NCI-H2029 (cell line): ENCODE data around the gene PSPH.
"Not testable (repeated sequence)": the region's sequence is repeated elsewhere in the genome, so short reads cannot be mapped to it uniquely, and the experiment has no call there.

Experiments used
- DNase-seq: peaks from one replicate; lab custom pipeline; 2025; lab: John Stamatoyannopoulos, UW

PSPH gene

GRCh38 chr7:56051339-56052191 is at the start of gene PSPH, which contains the start of gene CCT6A:
PSPH (minus strand) TSS chr7:56051444; CDS start chr7:56021212, 30,232 bp downstream.
CCT6A (plus strand) TSS chr7:56051765; CDS start chr7:56051849, 84 bp downstream.
- peak; percentile 97 for DNase-seq

DNA sequence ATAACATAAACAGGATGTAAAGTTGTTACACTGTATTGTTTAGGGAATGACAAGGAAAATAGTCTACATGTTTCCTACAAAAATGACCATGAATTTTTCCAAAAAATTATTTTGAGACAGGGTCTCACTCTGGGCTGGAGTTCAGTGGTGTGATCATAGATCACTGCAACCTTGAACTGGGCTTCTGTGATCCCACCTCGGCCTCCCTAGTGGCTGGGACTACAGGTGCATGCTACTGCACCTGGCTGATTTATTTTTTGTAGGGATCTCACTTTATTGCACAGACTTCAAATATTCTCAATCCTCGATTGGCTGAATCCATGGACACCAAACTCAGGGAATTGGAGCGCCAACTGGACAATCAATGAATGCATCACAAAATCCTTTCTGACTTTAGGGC is 48.4 kb upstream of the PSPH start:
- DNase-seq: no peak

- DNase-seq: not testable (repeated sequence)
Observed at GRCh38 chr7:56098187-56099008, 47.2 kb upstream of the PSPH start.

DNA sequence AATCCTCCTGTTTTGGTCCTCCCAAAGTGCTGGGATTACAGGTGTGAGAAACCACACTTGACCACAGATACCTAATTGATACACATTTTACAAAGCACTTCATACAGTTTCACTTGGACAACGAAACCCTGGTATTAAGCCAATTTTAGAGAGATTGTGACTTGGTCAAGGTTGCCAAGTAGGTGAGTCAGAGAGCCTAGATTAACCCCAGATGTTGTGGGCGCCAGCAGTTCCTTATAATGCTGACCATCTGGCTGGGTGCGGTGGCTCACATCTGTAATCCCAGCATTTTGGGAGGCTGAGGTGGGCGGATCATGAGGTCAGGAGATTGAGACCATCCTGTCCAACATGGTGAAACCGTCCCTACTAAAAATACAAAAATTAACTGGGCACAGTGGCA is 46.5 kb upstream of the PSPH start:
- peak; percentile 29 for DNase-seq

- DNase-seq: peak; percentile 55
Observed at GRCh38 chr7:56092789-56093531, 41.7 kb upstream of the PSPH start, which contains the start of gene PHKG1. PHKG1 (minus strand) TSS chr7:56092952; CDS start chr7:56088941, 4,011 bp downstream.

DNA sequence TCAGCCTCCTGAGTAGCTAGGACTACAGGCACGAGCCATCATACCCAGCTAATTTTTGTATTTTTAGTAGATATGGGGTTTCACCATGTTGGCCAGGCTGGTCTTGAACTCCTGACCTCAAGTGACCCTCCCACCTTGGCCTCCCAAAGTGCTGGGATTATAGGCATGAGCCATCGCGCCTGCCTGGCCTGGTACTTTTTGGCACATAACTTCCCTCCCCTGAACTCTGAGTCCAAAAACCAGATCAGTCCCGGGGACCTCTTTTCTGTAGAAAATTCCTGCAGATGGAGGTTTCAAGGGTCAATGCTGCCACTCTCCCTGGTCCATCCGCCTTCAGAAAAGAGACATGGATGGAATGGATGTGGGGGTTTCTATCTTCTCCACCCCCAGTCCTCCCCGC is 41.1 kb upstream of the PSPH start:
- not testable (repeated sequence) for DNase-seq

DNA sequence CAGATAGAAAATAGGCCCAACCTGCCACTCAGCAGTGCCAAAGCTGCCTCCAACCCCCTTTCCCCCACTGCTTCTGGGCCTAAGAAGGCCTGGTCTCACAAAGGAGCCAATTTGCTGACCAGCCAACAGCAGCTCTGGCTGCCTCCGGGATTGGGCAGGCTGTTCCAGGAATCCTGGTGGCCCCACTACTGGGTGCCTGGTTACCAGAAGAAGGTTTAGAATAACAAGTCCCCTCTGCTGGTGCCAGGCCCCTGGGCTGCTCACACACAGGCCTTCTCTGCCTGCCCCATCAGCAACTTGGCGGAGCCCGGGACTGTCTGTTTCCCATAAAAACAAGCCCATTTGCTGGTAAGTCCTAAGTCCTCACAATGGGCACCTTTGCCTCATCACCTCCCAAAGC is 40.3 kb upstream of the PSPH start:
- DNase-seq: no peak

DNA sequence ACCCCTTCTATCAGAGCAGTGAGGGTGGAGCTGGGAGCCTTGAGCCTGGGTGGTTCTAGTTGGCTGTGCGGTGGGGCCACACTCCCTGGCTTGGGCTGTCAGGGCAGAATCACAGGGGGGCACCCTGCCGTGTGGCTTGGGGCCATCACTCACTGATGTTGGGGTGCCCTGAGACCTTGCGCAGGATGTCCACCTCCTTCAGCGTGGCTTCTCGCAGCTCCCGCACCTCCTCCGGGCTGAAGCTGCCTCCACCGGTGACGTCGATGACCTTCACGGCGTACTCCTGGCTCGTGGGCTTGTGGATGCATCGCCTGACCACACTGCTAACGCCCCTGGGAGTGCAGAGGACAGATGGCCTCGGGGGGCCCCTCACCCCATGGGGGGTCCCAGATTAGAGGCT is 36.2 kb upstream of the PSPH start:
- no peak for DNase-seq

GRCh38 chr7:56086761-56087160 is 35.5 kb upstream of the PSPH start:
- DNase-seq: no peak

- peak; percentile 60 for DNase-seq
Observed at GRCh38 chr7:56083150-56083785, 32.0 kb upstream of the PSPH start.

GRCh38 chr7:56081626-56082340 is 30.5 kb upstream of the PSPH start:
- DNase-seq: no peak

- DNase-seq: not testable (repeated sequence)
Observed at GRCh38 chr7:56080726-56081435, 29.6 kb upstream of the PSPH start.

GRCh38 chr7:56079450-56080185 is 28.4 kb upstream of the PSPH start:
- peak; percentile 94 for DNase-seq

DNA sequence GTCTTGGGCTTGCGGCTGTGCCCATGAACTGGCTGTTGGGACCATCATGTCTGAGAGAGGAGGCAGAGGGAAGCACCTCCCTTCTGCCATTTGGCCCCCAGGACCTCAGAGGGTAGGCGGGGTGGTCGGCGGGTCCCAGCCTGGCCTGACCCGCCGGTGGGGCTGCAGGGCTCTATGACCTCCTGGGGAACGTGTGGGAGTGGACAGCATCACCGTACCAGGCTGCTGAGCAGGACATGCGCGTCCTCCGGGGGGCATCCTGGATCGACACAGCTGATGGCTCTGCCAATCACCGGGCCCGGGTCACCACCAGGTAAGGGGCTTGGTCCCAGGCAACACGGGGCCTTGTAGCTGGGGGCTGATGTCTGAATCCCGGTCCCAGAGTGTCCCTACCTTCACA is 27.0 kb upstream of the PSPH start:
- no peak for DNase-seq

GRCh38 chr7:56077681-56078080 is 26.4 kb upstream of the PSPH start:
- no peak for DNase-seq

DNA sequence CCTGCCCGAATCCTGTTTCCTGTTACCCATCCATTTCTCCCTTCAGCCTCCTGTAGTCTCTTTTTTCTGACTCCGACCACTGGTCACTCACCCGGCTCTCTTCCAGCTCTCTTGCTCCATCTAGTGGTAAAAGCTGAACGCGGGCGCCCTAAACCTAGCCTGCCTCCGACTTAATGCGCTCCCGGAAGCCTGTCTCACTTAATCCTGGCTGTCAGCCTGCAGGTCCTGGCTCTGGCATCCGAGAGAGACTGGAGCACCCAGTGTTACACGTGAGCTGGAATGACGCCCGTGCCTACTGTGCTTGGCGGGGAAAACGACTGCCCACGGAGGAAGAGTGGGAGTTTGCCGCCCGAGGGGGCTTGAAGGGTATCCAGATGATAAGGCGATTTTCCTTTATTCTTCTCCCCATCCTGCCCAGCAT is 23.1 kb upstream of the PSPH start:
- DNase-seq: peak; percentile 78

DNA sequence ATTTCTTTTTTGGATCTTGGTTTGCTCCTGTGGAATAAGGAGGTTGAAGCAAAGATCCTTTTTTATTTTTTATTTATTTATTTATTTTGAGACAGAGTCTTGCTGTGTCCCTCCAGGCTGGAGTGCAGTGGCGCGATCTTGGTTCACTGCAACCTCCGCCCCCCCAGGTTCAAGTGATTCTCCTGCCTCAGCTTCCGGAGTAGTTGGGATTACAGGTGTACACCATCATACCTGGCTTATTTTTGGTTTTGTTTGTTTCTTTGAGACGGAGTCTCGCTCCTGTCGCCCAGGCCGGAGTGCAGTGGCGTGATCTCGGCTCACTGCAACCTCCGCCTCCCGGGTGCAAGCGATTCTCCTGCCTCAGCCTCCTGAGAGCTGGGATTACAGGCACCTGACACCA is 15.1 kb upstream of the PSPH start:
- DNase-seq: not testable (repeated sequence)

GRCh38 chr7:56063882-56064625 is 12.8 kb upstream of the PSPH start, which contains the start of gene SUMF2:
SUMF2 (plus strand) TSS chr7:56064286; CDS start chr7:56064312, 26 bp downstream.
- peak; percentile 76 for DNase-seq

GRCh38 chr7:56063500-56063881 is 12.2 kb upstream of the PSPH start:
- no peak for DNase-seq
